H1 (cell line): Measurements from ENCODE around the gene C19orf12.

Experiments
- BRCA1 ChIP-seq: IDR thresholded peaks from 2 replicates; pipeline ENCODE4 v1.6.1; 2012; ENCODE audit warnings: low read depth, low read length, improper control_type of control experiment
- CBX8 ChIP-seq: fragments of 300-800, 300-1000 bp; sonication (generic); IDR thresholded peaks from 2 replicates; pipeline ENCODE4 v1.7.1; 2016; ENCODE audit warnings: low read depth, low read length, borderline replicate concordance
- CTCF ChIP-seq, 3 experiments: IDR thresholded peaks; 1 replicate in 2 of 3; 2 replicates in 1 of 3; pipeline versions ENCODE4 v1.5.1 to v1.6.1; 2011; ENCODE audit warnings: low read length in 3 of 3, mild to moderate bottlenecking in 3 of 3, inconsistent platforms in 2 of 3, low read depth in 1 of 3, moderate library complexity in 1 of 3; ENCODE audit not compliant: insufficient read depth in 1 of 3; ENCODE audit errors: control extremely low read depth in 1 of 3
- EP300 ChIP-seq, 2 experiments: IDR thresholded peaks; 1 replicate in 1 of 2; 2 replicates in 1 of 2; pipeline ENCODE4 v1.6.1; 2011 to 2012; ENCODE audit warnings: low read depth in 2 of 2, low read length in 2 of 2, mild to moderate bottlenecking in 2 of 2, borderline replicate concordance in 1 of 2, inconsistent platforms in 1 of 2, moderate library complexity in 1 of 2
- EZH2 ChIP-seq: fragments of 200-600 bp; sonication (generic); IDR thresholded peaks from 2 replicates; pipeline ENCODE4 v1.7.1; 2012; ENCODE audit warnings: low read depth, mild to moderate bottlenecking, moderate library complexity, low read length, inconsistent platforms; ENCODE audit not compliant: severe bottlenecking
- JUN ChIP-seq: IDR thresholded peaks from 2 replicates; pipeline ENCODE4 v1.6.1; 2011; ENCODE audit warnings: low read depth, mild to moderate bottlenecking, improper control_type of control experiment, low read length
- POLR2A ChIP-seq, 2 experiments: IDR thresholded peaks; 1 replicate in 1 of 2; 2 replicates in 1 of 2; pipeline ENCODE4 v1.6.1; 2011; ENCODE audit warnings: low read depth in 2 of 2, low read length in 2 of 2, mild to moderate bottlenecking in 2 of 2; ENCODE audit errors: control extremely low read depth in 1 of 2
- USF2 ChIP-seq: IDR thresholded peaks from 2 replicates; pipeline ENCODE4 v1.6.1; 2011; ENCODE audit warnings: low read length, improper control_type of control experiment
- YY1 ChIP-seq: IDR thresholded peaks from 2 replicates; pipeline ENCODE4 v1.6.1; 2011; ENCODE audit warnings: low read depth, mild to moderate bottlenecking, low read length

GRCh38 chr19:29743681-29744080, 28.6 kb upstream of the C19orf12 start:
- no peak for TF ChIP-seq BRCA1
- no peak for TF ChIP-seq EP300 (IDR thresholded peaks at IDR 0.05; ENCODE audit: borderline replicate concordance in 1 of 2, low read depth in 2 of 2, low read length in 2 of 2)
- no peak for TF ChIP-seq CTCF (IDR thresholded peaks at IDR 0.05; ENCODE audit: control extremely low read depth in 1 of 3, insufficient read depth in 1 of 3, low read depth in 1 of 3, low read length in 3 of 3)
- TF ChIP-seq YY1, result no peak
- no peak for TF ChIP-seq POLR2A (IDR thresholded peaks at IDR 0.05; ENCODE audit: control extremely low read depth in 1 of 2, low read depth in 2 of 2, low read length in 2 of 2)
- TF ChIP-seq CBX8, result no peak
- TF ChIP-seq EZH2, result no peak
- no peak for TF ChIP-seq JUN
- TF ChIP-seq USF2, result no peak
